ENCODE measurements around the gene LSM10. TPM values are rescaled to one million over a fixed set of nuclear protein-coding genes. Genes with fewer than 3 reads are reported as not detected.

LSM10 gene
- total RNA-seq, 1 donor = 6.2 TPM

GRCh38 chr1:36346741-36347370 lies 50.9 kb downstream of the LSM10 start:
- TF ChIP-seq, protein P1, sequence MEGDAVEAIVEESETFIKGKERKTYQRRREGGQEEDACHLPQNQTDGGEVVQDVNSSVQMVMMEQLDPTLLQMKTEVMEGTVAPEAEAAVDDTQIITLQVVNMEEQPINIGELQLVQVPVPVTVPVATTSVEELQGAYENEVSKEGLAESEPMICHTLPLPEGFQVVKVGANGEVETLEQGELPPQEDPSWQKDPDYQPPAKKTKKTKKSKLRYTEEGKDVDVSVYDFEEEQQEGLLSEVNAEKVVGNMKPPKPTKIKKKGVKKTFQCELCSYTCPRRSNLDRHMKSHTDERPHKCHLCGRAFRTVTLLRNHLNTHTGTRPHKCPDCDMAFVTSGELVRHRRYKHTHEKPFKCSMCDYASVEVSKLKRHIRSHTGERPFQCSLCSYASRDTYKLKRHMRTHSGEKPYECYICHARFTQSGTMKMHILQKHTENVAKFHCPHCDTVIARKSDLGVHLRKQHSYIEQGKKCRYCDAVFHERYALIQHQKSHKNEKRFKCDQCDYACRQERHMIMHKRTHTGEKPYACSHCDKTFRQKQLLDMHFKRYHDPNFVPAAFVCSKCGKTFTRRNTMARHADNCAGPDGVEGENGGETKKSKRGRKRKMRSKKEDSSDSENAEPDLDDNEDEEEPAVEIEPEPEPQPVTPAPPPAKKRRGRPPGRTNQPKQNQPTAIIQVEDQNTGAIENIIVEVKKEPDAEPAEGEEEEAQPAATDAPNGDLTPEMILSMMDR (IDR thresholded peaks at IDR 0.05; ENCODE audit: extremely low read depth, low read depth, low read length) = no peak
- Histone ChIP-seq H2AFZ (ENCODE audit: low read length) (no peak overlapping the region), H3K36me3 (ENCODE audit: insufficient read depth, low read length) (peaks cover 33% of the 10 kb centered on the region), H3K79me2 (ENCODE audit: insufficient read depth, low read length) (peaks cover 2% of the 10 kb centered on the region), H3K4me3 (ENCODE audit: insufficient read depth, low read length) (no peak overlapping the region), H4K20me1 (ENCODE audit: insufficient read depth, low read length) (no peaks in the 10 kb centered on the region), H3K27me3 (ENCODE audit: insufficient read depth, low read length) (no peaks in the 10 kb centered on the region), H3K27ac (ENCODE audit: low read depth, low read length) (no peak overlapping the region), H3K4me1 (ENCODE audit: insufficient read depth, low read length) (peaks cover 41% of the 10 kb centered on the region), H3K4me2 (ENCODE audit: insufficient read depth, low read length) (no peak overlapping the region), H3K9me3 (ENCODE audit: low read depth, low read length) (no peaks in the 10 kb centered on the region)
- peak; percentile 84 for DNase-seq (ENCODE audit: insufficient read length, low spot score, missing footprints)

GRCh38 chr1:36345353-36345752 lies 52.4 kb downstream of the LSM10 start:
- H3K27me3 ChIP-seq (ENCODE audit: insufficient read depth, low read length) = no peaks in the 10 kb centered on the region
- H4K20me1 ChIP-seq (ENCODE audit: insufficient read depth, low read length) = no peaks in the 10 kb centered on the region
- H2AFZ ChIP-seq (ENCODE audit: low read length) = no peak overlapping the region
- H3K9me3 ChIP-seq (ENCODE audit: low read depth, low read length) = no peaks in the 10 kb centered on the region
- no peak overlapping the region for H3K4me3 ChIP-seq (ENCODE audit: insufficient read depth, low read length)
- no peak overlapping the region for H3K4me2 ChIP-seq (ENCODE audit: insufficient read depth, low read length)
- H3K79me2 ChIP-seq (ENCODE audit: insufficient read depth, low read length) = peaks cover 2% of the 10 kb centered on the region
- H3K36me3 ChIP-seq (ENCODE audit: insufficient read depth, low read length) = peaks cover 40% of the 10 kb centered on the region
- TF ChIP-seq, protein P1 (IDR thresholded peaks at IDR 0.05; ENCODE audit: extremely low read depth, low read depth, low read length) = no peak
- H3K27ac ChIP-seq (ENCODE audit: low read depth, low read length) = no peak overlapping the region
- DNase-seq (ENCODE audit: insufficient read length, low spot score, missing footprints) = peak; percentile 44
- peaks cover 25% of the 10 kb centered on the region for H3K4me1 ChIP-seq (ENCODE audit: insufficient read depth, low read length)

- Histone ChIP-seq H4K20me1 (ENCODE audit: insufficient read depth, low read length) (no peaks in the 10 kb centered on the region), H3K79me2 (ENCODE audit: insufficient read depth, low read length) (peaks cover 2% of the 10 kb centered on the region), H3K9me3 (ENCODE audit: low read depth, low read length) (no peaks in the 10 kb centered on the region), H3K4me3 (ENCODE audit: insufficient read depth, low read length) (no peak overlapping the region), H3K27ac (ENCODE audit: low read depth, low read length) (no peak overlapping the region), H2AFZ (ENCODE audit: low read length) (no peak overlapping the region), H3K4me2 (ENCODE audit: insufficient read depth, low read length) (no peak overlapping the region), H3K27me3 (ENCODE audit: insufficient read depth, low read length) (no peaks in the 10 kb centered on the region), H3K4me1 (ENCODE audit: insufficient read depth, low read length) (peaks cover 15% of the 10 kb centered on the region), H3K36me3 (ENCODE audit: insufficient read depth, low read length) (peaks cover 49% of the 10 kb centered on the region)
- no peak for DNase-seq (ENCODE audit: insufficient read length, low spot score, missing footprints)
- TF ChIP-seq, protein P1 (IDR thresholded peaks at IDR 0.05; ENCODE audit: extremely low read depth, low read depth, low read length) = no peak
Measured at GRCh38 chr1:36344395-36344680, 53.4 kb downstream of the LSM10 start.

DNA sequence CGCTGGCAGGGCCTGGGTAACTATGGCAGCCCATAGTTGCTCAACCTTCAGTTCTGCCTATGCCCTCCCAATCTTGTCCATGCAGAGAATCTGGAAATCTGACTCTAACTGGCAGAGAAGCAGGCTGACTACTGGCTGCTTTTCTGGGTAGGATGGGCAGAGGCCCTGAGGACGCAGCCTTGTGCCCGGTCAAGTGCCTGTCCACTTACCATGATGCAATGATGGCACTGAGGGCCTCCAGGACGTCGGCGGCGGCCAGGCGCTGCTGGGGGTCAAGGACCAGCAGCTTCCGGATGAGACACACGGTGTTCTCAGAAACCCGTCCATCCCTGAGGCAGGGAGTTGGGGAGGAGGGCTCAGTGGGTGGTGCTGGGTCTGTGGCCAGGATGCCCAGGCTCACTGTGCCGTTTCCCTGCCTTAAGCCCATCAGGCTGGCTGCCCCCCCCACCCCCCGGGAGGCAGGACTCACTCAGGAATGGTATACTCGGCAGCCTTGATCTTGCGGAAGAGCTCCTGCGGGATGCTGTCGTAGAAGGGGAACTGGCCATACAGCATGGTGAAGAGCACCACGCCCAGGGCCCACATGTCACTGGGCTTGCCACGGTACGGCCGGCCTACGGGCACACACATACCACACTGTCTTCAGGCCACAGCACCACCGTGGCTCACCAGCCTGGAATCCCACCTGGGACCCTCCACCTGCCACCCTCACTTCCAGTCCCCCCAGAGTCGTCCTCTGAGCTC lies 53.9 kb downstream of the LSM10 start:
- Histone ChIP-seq H3K36me3 (ENCODE audit: insufficient read depth, low read length) (peaks cover 48% of the 10 kb centered on the region), H3K9me3 (ENCODE audit: low read depth, low read length) (no peaks in the 10 kb centered on the region), H3K4me1 (ENCODE audit: insufficient read depth, low read length) (peaks cover 12% of the 10 kb centered on the region), H3K4me3 (ENCODE audit: insufficient read depth, low read length) (no peak overlapping the region), H3K4me2 (ENCODE audit: insufficient read depth, low read length) (no peak overlapping the region), H3K79me2 (ENCODE audit: insufficient read depth, low read length) (peaks cover 2% of the 10 kb centered on the region), H3K27ac (ENCODE audit: low read depth, low read length) (peak overlapping the region; percentile 66), H3K27me3 (ENCODE audit: insufficient read depth, low read length) (no peaks in the 10 kb centered on the region), H2AFZ (ENCODE audit: low read length) (no peak overlapping the region), H4K20me1 (ENCODE audit: insufficient read depth, low read length) (no peaks in the 10 kb centered on the region)
- no peak for DNase-seq (ENCODE audit: insufficient read length, low spot score, missing footprints)
- TF ChIP-seq, protein P1 (IDR thresholded peaks at IDR 0.05; ENCODE audit: extremely low read depth, low read depth, low read length) = no peak

Data from osteoblast (primary cell).